Mesothelial cell of epicardium (in vitro differentiated cells): ENCODE results near the gene CNTN1. TPM values are rescaled to one million over a fixed set of nuclear protein-coding genes. Genes with fewer than 3 reads are reported as not detected.

Experiments used
- DNase-seq, 2 experiments: peaks; one replicate each; pipeline ENCODE4 v3.0.0; 2021; ENCODE audit warnings: low spot score in 2 of 2; ENCODE audit not compliant: unreplicated experiment in 2 of 2
- H3K27ac Mint-ChIP-seq: 2 replicates; pipeline ENCODE4 v1.8.0; 2021; ENCODE audit warnings: mixed read lengths
- H3K27me3 Mint-ChIP-seq: 2 replicates; pipeline ENCODE4 v1.8.0; 2021; ENCODE audit warnings: low read depth, mixed read lengths
- H3K36me3 Mint-ChIP-seq: 2 replicates; pipeline ENCODE4 v1.8.0; 2021; ENCODE audit warnings: mixed read lengths
- H3K4me1 Mint-ChIP-seq: 2 replicates; pipeline ENCODE4 v1.8.0; 2021; ENCODE audit warnings: mixed read lengths
- H3K4me3 Mint-ChIP-seq: 2 replicates; pipeline ENCODE4 v1.8.0; 2021; ENCODE audit warnings: mild to moderate bottlenecking, moderate library complexity, mixed read lengths
- H3K9me3 Mint-ChIP-seq: 2 replicates; pipeline ENCODE4 v1.8.0; 2021; ENCODE audit warnings: mixed read lengths
- CTCF ChIP-seq: fragments of 200-600 bp; sonication (generic); IDR thresholded peaks from one replicate; pipeline ENCODE4 v1.5.0; 2021; ENCODE audit warnings: antibody characterized with exemption; ENCODE audit not compliant: unreplicated experiment
- total RNA-seq: library from RNA; stranded (reverse); gene quantifications from 3 replicates; pipeline ENCODE4 v1.2.1, GENCODE V29; 2021

The CNTN1 gene
- total RNA-seq, 1 donor from 2014 or later: 22.4 TPM

GRCh38 chr12:40745386-40745785 is 53.1 kb downstream of the CNTN1 start:
- Mint-ChIP-seq H3K27ac (no peak overlapping the region), H3K9me3 (peaks cover 9% of the 10 kb centered on the region), H3K4me3 (no peak overlapping the region), H3K36me3 (no peaks in the 10 kb centered on the region), H3K4me1 (no peaks in the 10 kb centered on the region), H3K27me3 (peaks cover 7% of the 10 kb centered on the region)
- TF ChIP-seq CTCF: no peak
- no peak for DNase-seq

GRCh38 chr12:40749863-40750262 is 57.6 kb downstream of the CNTN1 start:
- Mint-ChIP-seq H3K9me3 (no peaks in the 10 kb centered on the region), H3K27me3 (peaks cover 7% of the 10 kb centered on the region), H3K36me3 (no peaks in the 10 kb centered on the region), H3K4me3 (no peak overlapping the region), H3K27ac (no peak overlapping the region), H3K4me1 (no peaks in the 10 kb centered on the region)
- no peak for DNase-seq
- no peak for TF ChIP-seq CTCF

GRCh38 chr12:40752011-40752410 is 59.8 kb downstream of the CNTN1 start:
- Mint-ChIP-seq H3K36me3 (no peaks in the 10 kb centered on the region), H3K27ac (no peak overlapping the region), H3K4me3 (no peak overlapping the region), H3K9me3 (no peaks in the 10 kb centered on the region), H3K4me1 (no peaks in the 10 kb centered on the region), H3K27me3 (peaks cover 7% of the 10 kb centered on the region)
- DNase-seq: no peak
- TF ChIP-seq CTCF: no peak

- no peaks in the 10 kb centered on the region for H3K4me1 Mint-ChIP-seq
- no peaks in the 10 kb centered on the region for H3K27me3 Mint-ChIP-seq
- TF ChIP-seq CTCF: no peak
- no peaks in the 10 kb centered on the region for H3K36me3 Mint-ChIP-seq
- H3K4me3 Mint-ChIP-seq: no peak overlapping the region
- no peak overlapping the region for H3K27ac Mint-ChIP-seq
- H3K9me3 Mint-ChIP-seq: peaks cover 6% of the 10 kb centered on the region
- DNase-seq: no peak
These were observed 68.6 kb downstream of the CNTN1 start for GRCh38 chr12:40760821-40761220.

GRCh38 chr12:40762072-40762471 is 69.8 kb downstream of the CNTN1 start:
- H3K9me3 Mint-ChIP-seq: peaks cover 6% of the 10 kb centered on the region
- no peak overlapping the region for H3K27ac Mint-ChIP-seq
- H3K27me3 Mint-ChIP-seq: no peaks in the 10 kb centered on the region
- no peaks in the 10 kb centered on the region for H3K4me1 Mint-ChIP-seq
- H3K4me3 Mint-ChIP-seq: no peak overlapping the region
- no peaks in the 10 kb centered on the region for H3K36me3 Mint-ChIP-seq
- no peak for TF ChIP-seq CTCF
- no peak for DNase-seq

- Mint-ChIP-seq H3K27me3 (no peaks in the 10 kb centered on the region), H3K4me1 (peaks cover 3% of the 10 kb centered on the region), H3K4me3 (no peak overlapping the region), H3K36me3 (no peaks in the 10 kb centered on the region), H3K9me3 (peaks cover 6% of the 10 kb centered on the region), H3K27ac (no peak overlapping the region)
- no peak for DNase-seq
- TF ChIP-seq CTCF: no peak
These were observed 76.1 kb downstream of the CNTN1 start for GRCh38 chr12:40768125-40768864.
